AG04449 (cell line): ENCODE results near the gene RETREG3.

Experiments
- CTCF ChIA-PET: fragments of 350-600 bp; formaldehyde crosslinking; extraction: SDS; loops from one replicate; lab custom pipeline; 2021; ENCODE audit warnings: antibody characterized with exemption; lab: Yijun Ruan, JAX
- POLR2A ChIA-PET: fragments of 400-600, 350-600 bp; formaldehyde crosslinking; extraction: SDS; loops from one replicate; lab custom pipeline; 2020; ENCODE audit warnings: antibody characterized with exemption, inconsistent platforms; lab: Yijun Ruan, JAX
- DNase-seq: peaks from one replicate; pipeline ENCODE4 v3.0.0-alpha.2; 2010; ENCODE audit warnings: low read depth, low spot score
- H3K4me3 ChIP-seq: 2 replicates; pipeline ENCODE4 v1.5.1; 2011; ENCODE audit warnings: low read depth, mild to moderate bottlenecking, control low read depth, low read length
- TF ChIP-seq, protein P1 (sequence below): IDR thresholded peaks from one replicate; pipeline ENCODE4 v1.5.1; 2011; ENCODE audit warnings: mild to moderate bottlenecking, moderate library complexity, low read length, control low read depth, inconsistent platforms; ENCODE audit not compliant: insufficient read depth; ENCODE audit errors: missing control alignments

Gene RETREG3

DNA sequence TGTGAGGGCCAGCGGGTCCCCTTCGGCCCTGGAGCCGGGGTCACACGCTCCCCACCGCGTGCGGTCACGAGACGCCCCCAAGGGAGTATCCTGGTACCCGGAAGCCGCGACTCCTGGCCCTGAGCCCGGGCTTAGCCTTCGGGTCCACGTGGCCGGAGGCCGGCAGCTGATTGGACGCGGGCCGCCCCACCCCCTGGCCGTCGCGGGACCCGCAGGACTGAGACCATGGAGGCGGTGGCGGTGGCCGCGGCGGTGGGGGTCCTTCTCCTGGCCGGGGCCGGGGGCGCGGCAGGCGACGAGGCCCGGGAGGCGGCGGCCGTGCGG is 73.2 kb downstream of the RETREG3 start, which contains the start of gene NAGLU:
Gene NAGLU, plus strand, starts transcription at position 194 of the 324 bp plus-strand sequence. Its CDS starts 32 bp downstream, at position 226.
- ChIA-PET POLR2A (interaction anchor here (0.9 to 2.3 kb wide), 6 partner anchors 9 to 115 kb away, joined by 3 to 14 read pairs (median 8); partner anchors contain the start of gene CAVIN1), CTCF (interaction anchor here (0.9 to 2.5 kb wide), 14 partner anchors 9 to 352 kb away, joined by 3 to 17 read pairs (median 3); no protein-coding TSS in a partner anchor)
- DNase-seq = no peak
- peak within 1 kb of the TSS; percentile 61 for H3K4me3 ChIP-seq
- TF ChIP-seq, protein P1, sequence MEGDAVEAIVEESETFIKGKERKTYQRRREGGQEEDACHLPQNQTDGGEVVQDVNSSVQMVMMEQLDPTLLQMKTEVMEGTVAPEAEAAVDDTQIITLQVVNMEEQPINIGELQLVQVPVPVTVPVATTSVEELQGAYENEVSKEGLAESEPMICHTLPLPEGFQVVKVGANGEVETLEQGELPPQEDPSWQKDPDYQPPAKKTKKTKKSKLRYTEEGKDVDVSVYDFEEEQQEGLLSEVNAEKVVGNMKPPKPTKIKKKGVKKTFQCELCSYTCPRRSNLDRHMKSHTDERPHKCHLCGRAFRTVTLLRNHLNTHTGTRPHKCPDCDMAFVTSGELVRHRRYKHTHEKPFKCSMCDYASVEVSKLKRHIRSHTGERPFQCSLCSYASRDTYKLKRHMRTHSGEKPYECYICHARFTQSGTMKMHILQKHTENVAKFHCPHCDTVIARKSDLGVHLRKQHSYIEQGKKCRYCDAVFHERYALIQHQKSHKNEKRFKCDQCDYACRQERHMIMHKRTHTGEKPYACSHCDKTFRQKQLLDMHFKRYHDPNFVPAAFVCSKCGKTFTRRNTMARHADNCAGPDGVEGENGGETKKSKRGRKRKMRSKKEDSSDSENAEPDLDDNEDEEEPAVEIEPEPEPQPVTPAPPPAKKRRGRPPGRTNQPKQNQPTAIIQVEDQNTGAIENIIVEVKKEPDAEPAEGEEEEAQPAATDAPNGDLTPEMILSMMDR = no peak

DNA sequence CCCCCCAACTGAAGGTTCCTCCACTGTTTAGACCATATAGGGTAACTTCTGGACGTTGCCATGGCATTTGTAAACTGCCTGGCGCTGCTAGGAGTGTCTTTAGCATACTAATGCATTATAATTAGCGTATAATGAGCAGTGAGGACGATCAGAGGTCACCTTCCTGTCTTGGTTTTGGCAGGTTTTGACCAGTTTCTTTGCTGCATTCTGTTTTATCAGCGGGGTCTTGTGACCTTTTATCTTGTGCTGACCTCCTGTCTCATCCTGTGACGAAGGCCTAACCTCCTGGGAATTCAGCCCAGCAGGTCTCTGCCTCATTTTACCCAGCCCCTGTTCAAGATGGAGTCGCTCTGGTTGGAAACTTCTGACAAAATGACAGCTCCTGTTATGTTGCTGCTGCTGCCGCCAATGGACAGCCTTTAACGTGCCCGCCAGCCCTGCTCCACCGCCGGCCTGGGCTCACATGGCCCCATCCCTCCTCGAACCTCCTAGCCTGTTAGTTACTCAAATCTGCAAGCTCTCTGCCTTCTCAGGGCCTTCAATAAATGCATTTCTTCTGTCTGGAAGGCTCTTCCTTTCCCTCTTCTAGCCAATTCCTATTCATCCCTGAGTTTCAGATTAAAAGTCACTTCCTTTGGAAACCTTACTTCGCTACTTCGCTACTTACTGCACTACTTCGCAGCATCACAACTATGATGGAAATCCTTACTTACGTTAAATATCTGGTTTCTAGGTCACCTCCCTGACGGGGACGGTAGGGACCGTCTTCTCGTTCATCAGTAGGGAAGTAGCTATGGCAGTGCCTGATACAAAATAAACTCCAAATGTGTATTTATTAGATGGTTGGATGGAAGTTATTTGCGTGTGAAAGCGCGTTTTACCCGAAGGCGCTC is 73.8 kb downstream of the RETREG3 start:
- DNase-seq = no peak
- peak overlapping the region; percentile 61 for H3K4me3 ChIP-seq
- POLR2A ChIA-PET = interaction anchor here (0.9 to 2.3 kb wide), 5 partner anchors 13 to 115 kb away, joined by 3 to 14 read pairs (median 8); partner anchors contain the start of gene CAVIN1
- CTCF ChIA-PET = interaction anchor here (0.9 to 2.5 kb wide), 14 partner anchors 9 to 351 kb away, joined by 3 to 17 read pairs (median 3); no protein-coding TSS in a partner anchor
- TF ChIP-seq, protein P1 = no peak

DNA sequence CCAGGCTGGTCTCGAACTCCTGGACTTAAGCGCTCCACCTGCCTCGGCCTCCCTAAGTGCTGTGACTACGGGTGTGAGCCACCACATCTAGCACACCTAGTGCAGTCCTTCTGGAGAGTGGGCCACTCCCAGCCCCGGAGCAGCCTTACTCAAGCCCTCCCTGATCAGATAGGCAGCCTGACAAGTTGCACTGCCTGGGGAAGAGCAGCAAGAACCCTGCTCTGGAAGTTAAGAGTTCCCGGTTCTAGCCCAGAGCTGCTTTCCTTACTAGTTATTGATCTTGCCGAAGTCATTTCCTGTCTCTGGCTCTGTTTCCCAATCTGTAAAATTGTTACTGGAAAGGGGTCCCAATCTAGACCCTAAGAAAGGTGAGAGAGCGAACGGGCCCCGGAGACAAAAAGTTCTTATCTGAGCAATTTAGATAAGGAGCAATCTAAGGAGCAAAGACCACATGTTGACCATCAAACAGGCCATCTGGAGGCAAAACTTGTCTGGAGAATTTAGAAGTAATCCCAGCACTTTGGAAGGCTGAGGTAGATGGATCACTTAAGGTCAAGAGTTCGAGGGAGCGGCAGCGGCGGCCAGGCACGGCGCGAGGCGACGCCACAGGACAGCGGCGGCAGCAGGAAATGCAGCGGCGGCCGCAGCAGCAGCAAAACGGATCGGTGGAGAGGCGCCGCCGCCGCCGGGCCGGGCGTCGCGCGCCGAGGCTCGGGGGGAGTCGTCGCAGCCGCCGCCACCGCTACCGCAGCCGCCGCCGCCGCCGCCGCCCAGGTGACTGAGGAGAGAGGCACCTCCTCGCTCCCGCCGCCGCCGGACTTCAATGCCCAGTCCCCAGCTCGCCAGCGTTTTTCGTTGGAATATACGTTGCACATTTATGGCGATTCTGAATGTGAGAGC is 77.5 kb downstream of the RETREG3 start:
- H3K4me3 ChIP-seq = peak overlapping the region; percentile 54
- no peak for DNase-seq
- TF ChIP-seq, protein P1 = peak; percentile 57
- CTCF ChIA-PET = interaction anchor here (0.9 to 12.1 kb wide), 9 partner anchors 12 to 341 kb away, joined by 3 to 170 read pairs (median 5); no protein-coding TSS in a partner anchor
- POLR2A ChIA-PET = interaction anchor here (0.7 to 2.0 kb wide), 2 partner anchors 11 to 109 kb away, joined by 5 to 6 read pairs; partner anchors contain the start of gene CAVIN1

DNA sequence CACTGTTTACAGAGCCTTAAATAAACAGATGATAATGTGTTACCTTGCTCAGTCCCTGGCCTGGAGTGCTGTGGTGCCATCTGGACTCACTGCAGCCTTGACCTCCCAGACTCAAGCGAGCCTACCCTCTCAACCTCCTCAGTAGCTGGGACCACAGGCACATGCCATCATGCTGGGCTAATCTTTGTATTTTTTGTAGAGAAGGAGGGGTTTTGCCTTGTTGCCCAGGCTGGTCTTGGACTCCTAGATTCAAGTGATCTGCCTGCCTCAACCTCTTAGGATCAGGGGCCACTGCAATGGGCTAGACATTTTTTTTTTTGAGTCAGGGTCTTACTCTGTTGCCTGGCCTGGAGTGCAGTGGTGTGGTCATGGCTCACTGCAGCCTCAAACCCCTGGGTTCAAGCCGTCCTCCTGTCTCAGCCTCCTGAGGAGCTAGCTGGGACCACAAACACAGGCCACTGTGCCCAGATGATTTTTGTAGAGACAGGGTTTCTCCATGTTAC is 78.2 kb downstream of the RETREG3 start:
- DNase-seq = no peak
- ChIA-PET CTCF (interaction anchor here (0.9 to 12.1 kb wide), 13 partner anchors 11 to 341 kb away, joined by 3 to 170 read pairs (median 4); no protein-coding TSS in a partner anchor), POLR2A (interaction anchor here (1.7 to 2.0 kb wide), 2 partner anchors 11 to 108 kb away, joined by 6 to 8 read pairs; partner anchors contain the start of gene CAVIN1)
- no peak overlapping the region for H3K4me3 ChIP-seq
- TF ChIP-seq, protein P1 = no peak
